Right ventricle myocardium superior (tissue), 1 donor: ENCODE data around the gene CAPN11. TPM values are rescaled to one million over a fixed set of nuclear protein-coding genes. Genes with fewer than 3 reads are reported as not detected.

ENCODE experiments used
- ATAC-seq: fragments of 200-7000 bp; cut with Tn5 transposase; one replicate; pipeline ENCODE4 v1.9.1; 2020; ENCODE audit warnings: mild to moderate bottlenecking; ENCODE audit not compliant: poor library complexity
- DNase-seq: peaks from one replicate; pipeline ENCODE4 v3.0.0-alpha.2; 2020
- intact Hi-C: fragments of 100-400 bp; cut with DNase I; formaldehyde crosslinking; loops from one replicate; pipeline ENCODE4 v1.11.2; 2022
- total RNA-seq: library from RNA; stranded (reverse); fragmentation: NEBNext Ultra II Directional; extraction: Animal tissue kit (Norgen Biotek cat#: 25700); gene quantifications from one replicate; pipeline ENCODE4 v1.2.1, GENCODE V29; 2021
- donor health status: DM: no; HTN: yes; CAD: no; lungs with severe emphysema.

The CAPN11 gene
- total RNA-seq, 1 donor from 2014 or later = 0.43 TPM

DNA sequence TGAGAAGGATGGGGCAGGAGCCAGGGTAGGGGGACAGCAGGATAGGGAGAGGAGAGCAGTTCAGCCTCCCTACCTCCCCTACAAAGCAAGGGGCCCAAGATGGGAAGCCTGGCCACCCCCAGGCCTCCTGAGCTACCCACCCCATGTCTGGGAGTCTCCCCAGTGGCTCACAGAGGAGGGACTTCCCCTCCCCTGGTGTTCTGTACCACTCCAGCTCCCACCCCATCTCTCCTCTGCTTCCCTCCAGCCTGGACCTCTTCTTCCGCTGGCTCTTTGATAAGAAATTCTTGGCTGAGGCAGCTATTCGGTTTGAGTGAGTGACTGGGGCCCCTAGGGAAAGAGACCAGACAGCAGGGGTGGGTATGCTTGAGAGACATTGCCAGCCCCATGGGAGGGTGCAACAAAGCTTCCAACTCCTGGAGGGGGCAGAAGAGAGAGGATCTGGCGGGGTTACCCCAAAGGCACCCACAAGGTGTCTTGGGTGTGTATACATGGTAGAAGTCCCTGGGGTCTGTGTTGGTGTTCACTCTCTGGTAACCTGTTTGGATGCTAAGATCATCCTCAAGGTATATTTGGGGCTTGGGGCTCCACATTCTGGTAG is 8.2 kb upstream of the CAPN11 start:
- DNase-seq (no peak), ATAC-seq (no peak)
- intact Hi-C loops = no loop called here

DNA sequence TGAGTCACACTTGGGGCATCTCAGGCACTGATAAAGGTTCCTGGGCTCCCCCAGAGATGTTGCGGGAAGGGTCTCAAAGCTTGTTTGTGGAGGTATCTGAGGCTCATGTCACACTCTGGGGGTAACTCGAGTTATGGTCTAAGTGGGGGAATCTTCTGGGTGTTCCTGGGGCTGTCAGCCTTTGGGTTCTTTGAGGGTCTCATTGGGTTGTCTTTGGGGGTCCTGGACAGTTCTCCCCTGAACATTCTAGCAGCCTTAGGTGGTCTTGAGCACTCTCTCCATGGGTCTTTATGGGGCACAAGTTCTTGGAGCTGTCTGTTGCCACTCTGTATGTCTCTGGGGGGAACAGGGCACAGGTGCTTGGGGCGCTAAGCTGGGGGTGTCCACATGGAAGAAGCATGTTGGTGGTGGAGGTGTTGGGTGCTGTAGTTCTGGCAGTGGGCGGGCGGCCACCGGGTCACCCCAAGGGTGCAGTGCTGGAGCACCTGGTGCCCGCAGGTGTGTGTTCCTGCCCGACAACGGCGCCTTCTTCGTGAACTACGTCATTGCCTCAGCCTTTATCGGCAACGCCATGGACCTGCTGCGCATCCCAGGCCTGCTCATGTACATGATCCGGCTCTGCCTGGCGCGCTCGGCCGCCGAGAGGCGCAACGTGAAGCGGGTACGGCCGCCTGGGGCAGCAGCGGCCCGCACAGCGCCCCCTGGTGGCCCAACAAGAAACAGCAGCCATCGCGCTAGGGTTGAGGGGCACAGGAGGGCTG is 7.1 kb upstream of the CAPN11 start:
- DNase-seq (peak; percentile 86), ATAC-seq (peak; percentile 86)
- intact Hi-C loops = loop anchor here (2.0 kb wide), 1 partner anchor 53 kb away; no protein-coding TSS in a partner anchor

GRCh38 chr6:44152109-44152461 is 6.5 kb upstream of the CAPN11 start:
- ATAC-seq (no peak), DNase-seq (no peak)
- intact Hi-C loops = loop anchor here (2.0 kb wide), 1 partner anchor 53 kb away; no protein-coding TSS in a partner anchor

GRCh38 chr6:44152533-44152932 is 6.1 kb upstream of the CAPN11 start:
- DNase-seq = no peak
- ATAC-seq = no peak
- intact Hi-C loops = loop anchor here (2.0 kb wide), 1 partner anchor 54 kb away; no protein-coding TSS in a partner anchor

DNA sequence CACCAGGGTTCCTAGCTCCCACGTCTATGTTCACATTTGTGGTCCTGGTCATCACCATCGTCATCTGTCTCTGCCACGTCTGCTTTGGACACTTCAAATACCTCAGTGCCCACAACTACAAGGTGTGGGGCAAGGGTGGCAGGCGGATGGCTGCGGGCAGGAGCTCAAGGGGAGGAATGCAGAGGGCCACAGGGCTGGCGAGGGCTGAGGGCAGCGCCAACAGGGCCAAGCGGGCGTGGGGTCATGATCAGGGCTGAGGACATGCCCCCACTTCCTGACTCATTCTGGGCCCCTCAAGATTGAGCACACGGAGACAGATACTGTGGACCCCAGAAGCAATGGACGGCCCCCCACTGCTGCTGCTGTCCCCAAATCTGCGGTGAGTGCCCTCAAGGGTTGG is 4.6 kb upstream of the CAPN11 start:
- ATAC-seq (no peak), DNase-seq (no peak)
- intact Hi-C loops = no loop called here

DNA sequence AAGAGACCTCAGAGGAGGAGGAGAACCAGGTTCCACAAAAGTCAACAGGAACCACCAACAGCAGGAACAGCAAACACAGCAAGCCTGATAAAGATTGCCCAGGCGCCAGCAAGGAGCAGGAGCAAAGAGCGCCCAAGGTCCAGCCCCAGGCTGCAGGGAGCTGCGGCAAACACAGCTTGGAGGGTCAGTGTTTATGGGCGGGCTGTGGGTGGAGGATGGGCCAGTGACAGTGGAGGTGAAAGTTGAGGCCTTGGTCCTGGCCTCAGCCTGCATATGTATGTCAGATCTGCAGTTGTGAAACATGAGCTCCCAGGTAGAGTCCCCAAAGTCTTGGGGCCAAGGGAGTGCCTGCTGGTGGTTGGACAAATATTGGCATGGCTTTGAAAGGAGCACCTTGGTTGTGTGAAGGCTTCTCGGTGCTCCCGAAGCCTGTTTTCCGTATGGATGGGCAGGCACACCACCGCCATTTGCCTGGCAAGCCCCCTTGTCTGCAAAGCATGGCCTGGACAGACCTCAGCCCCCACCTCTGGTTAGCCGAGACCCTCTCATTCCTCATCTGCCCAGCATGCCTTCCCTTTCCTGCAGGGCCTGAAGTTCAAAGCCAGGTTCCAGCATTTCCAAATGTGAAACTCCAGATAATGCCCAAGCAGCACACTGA is 2.0 kb upstream of the CAPN11 start:
- DNase-seq (no peak), ATAC-seq (no peak)
- intact Hi-C loops = no loop called here

DNA sequence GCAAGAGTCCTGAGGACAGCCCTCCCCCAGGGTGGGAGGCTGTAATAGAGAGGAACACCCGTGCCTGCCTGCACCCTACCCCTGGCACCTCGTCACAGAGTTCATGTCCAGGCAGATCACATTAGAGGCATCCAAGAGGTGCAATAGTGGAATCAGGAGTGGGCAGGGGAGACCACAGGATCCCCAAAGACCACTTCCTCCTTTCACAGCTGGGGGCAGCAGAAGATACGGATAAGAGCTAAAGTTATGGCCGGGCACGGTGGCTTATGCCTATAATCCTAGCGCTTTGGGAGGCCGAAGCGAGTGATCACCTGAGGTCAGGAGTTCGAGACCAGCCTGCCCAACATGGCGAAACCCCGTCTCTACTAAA is 1.5 kb upstream of the CAPN11 start:
- ATAC-seq (no peak), DNase-seq (no peak)
- intact Hi-C loops = no loop called here

DNA sequence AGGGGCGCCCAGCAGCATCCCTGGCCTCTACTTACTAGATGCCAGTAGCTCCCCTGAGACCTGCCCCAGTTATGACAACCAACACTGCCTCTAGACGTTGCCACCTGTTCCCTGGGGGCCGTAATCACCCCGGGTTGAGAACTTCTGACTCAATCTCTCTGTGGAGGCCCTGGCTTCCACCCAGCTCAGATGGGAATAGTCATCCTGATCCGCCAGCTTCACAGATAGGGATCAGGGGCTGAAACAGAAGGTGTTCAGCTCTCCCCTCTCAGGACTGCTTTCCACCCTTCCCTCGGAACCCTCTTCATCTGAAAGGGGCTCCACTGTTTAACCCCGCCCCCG is 3.3 kb downstream of the CAPN11 start:
- ATAC-seq (no peak), DNase-seq (no peak)

DNA sequence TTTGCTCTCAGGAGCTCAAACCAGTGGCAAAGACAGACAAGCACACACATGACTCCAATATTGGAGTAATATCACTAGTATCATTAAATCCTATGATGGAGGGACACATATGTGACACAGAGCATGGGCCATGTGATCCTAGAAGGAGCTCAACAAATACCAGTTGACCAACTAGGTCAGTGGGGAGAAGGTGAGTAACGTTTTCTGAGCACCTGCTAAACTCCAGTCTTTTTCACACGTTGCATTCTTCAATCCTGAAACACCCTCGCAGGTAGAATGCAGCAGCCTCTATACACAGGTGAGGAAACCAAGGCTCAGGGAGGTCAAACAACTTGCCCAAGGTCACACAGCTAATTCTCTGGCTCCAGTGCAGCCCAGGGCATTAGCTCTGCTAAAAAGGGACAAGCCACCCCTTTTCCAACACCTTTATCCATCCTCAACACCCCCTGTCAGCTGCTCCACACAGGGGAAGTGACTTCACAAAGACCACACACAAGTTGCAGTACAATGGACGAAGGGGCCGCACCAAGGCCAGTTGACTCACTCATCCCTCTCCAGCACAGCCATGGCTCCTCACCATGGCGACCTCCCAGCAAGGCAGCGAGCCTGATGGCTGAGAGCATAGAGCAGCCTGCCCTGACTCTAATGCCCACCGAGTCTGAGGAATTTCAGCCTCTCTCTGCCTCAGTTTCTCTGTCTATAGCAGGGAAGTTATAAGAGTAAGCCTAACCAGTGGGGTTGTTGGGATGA is 4.4 kb downstream of the CAPN11 start:
- intact Hi-C loops = no loop called here
- no peak for DNase-seq
- no peak for ATAC-seq

More for the DNA sequence above, 3.3 kb downstream of the CAPN11 start:
- intact Hi-C loops = no loop called here

DNA sequence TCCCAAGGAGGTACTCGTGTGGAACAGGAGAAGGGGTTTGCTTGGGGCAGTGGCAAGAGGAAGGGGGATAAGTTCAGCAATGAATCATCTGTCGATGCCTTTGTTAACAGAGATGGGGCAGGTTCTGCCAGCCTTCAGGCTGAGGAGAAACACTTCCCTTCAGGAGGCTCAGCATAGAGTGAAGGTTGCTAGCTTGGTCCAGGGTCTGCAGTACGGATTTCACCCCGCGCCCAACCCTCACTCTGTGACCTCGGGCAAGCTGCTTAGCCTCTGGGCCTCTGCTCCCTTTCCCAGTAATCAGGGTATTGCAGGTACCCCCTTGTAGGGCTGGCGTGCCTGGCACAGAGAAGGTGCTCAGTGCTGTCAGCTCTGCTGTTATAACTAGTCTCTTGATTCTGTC is 7.5 kb downstream of the CAPN11 start:
- no peak for DNase-seq
- intact Hi-C loops = no loop called here

DNA sequence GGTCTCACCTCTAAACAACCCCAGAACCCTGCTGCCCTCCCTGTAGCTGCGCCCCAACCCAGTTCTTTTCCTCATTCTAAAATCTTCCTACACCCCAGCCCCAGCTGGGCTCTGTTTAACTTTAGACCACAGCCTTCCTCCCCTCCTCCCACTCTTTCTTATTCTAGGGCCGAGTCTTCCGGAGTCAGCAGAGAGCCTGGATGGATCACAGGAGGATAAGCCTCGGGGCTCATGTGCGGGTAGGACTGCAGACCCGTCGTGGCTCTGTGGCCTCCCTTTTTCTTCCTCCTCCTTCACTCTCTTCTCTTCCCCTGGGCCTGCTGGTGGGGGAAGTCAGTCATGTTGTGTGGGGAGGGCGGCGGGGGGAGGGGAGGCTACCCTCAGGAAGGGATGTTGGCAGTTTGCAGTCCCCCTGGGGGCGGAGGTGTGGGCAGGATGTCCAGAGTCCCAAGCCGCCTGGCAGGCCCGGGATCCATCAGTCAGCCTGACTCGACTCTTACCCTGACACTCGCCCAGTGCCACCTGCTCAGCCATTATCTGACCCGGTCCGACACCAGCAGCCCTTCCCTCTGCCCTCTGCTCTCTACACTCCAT is 8.1 kb downstream of the CAPN11 start:
- ATAC-seq (no peak), DNase-seq (no peak)
- intact Hi-C loops = no loop called here

More for the DNA sequence above, 7.5 kb downstream of the CAPN11 start:
- no peak for ATAC-seq

DNA sequence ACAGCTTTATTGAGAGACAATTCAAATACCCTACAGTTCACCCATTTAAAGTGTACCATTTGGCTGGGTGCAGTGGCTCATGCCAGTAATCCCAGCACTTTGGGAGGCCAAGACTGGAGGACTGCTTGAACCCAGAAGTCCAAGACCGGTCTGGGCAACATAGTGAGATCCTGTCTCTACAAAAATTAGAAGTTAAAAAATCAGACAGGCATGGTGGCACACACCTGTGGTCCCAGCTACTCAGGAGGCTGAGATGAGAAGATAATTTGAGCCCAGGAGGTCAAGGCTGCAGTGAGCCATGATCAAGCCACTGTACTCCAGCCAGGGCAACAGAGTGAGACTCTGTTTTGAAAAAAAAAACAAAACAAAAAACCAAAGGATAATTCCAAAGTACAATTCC is 8.9 kb downstream of the CAPN11 start:
- no peak for ATAC-seq
- intact Hi-C loops = no loop called here

GRCh38 chr6:44169154-44169553 is 10.5 kb downstream of the CAPN11 start:
- intact Hi-C loops = no loop called here
- no peak for ATAC-seq
- peak; percentile 59 for DNase-seq

More for the DNA sequence above, 8.9 kb downstream of the CAPN11 start:
- DNase-seq = no peak

DNA sequence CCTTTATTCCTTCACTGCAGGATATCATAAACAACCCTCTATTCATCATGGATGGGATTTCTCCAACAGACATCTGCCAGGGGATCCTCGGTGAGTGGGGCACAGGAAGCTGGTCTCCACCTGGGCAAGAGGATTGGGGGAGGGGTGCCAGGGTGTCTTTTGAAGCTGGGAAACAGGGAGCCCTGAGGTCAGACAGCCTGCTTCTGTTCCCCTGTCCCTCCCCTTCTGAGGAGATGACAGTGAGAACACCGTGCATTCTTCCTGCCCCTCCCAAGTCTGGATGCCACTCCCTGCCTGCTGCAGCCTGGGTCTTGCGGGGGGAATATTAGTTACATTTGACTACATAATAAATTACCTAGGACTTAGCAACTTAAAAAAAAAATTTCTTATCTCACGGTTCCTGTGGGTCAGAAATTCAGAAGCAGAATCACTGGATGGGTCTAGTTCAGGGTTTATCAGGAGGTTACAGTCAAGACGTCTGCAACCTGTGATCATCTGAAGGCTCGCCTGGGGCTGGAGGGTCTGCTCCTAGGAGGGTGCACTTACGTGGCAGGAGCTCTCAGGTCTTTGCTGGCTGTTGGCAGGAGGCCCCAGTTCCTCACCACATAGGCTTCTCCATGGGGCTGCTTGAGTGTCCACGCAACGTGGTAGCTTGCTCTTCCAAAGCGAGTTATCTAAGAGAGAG is 11.4 kb downstream of the CAPN11 start:
- ATAC-seq (no peak), DNase-seq (no peak)
- intact Hi-C loops = loop anchor here (5.0 kb wide), 1 partner anchor 67 kb away; no protein-coding TSS in a partner anchor

DNA sequence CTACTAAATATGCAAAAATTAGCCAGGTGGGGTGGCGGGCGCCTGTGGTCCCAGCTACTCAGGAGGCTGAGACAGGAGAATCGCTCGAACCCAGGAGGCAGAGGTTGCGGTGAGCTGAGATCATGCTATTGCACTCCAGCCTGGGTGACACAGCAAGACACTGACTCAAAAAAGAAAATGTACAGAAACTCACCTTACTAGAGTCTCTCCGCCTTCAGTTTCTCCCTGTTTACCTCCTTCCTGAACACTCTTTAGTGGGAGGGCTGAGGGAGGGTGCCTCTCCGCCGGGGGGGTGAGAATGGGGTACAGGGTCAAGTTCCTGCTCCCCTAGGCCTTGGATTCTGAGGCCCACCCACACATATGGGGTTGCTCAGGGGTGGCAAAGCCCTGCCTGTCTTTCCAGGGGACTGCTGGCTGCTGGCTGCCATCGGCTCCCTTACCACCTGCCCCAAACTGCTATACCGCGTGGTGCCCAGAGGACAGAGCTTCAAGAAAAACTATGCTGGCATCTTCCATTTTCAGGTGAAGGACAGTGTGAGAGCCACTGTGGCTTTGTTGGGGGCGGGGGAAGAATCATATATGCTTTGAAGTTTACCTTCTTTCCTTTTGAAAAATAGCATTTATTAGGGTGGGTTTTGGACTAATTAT is 13.4 kb downstream of the CAPN11 start:
- ATAC-seq (no peak), DNase-seq (no peak)
- intact Hi-C loops = loop anchor here (5.0 kb wide), 1 partner anchor 65 kb away; no protein-coding TSS in a partner anchor

- peak; percentile 96 for ATAC-seq
- intact Hi-C loops = loop anchor here (5.0 kb wide), 1 partner anchor 64 kb away; no protein-coding TSS in a partner anchor
- DNase-seq = peak; percentile 92
Observed at GRCh38 chr6:44172731-44173500, 14.3 kb downstream of the CAPN11 start.

- ATAC-seq (no peak), DNase-seq (no peak)
- intact Hi-C loops = no loop called here
Observed at GRCh38 chr6:44176130-44176761, 17.6 kb downstream of the CAPN11 start.
